Testis (tissue), 3 donors: ENCODE results near the gene CNTN4. TPM values are rescaled to one million over a fixed set of nuclear protein-coding genes. Genes with fewer than 3 reads are reported as not detected.

Source experiments
- DNase-seq: peaks from one replicate; pipeline ENCODE4 v3.0.0-alpha.2; 2019
- H3K27ac ChIP-seq, 2 donors: fragments of 200-600 bp; sonication (generic); one replicate each; pipeline ENCODE4 v1.5.1; 2019
- H3K27me3 ChIP-seq: fragments of 200-600 bp; sonication (generic); one replicate; pipeline ENCODE4 v1.5.1; 2019
- H3K36me3 ChIP-seq: fragments of 200-600 bp; sonication (generic); one replicate; pipeline ENCODE4 v1.5.1; 2017; ENCODE audit warnings: low read depth; ENCODE audit errors: missing control alignments
- H3K4me1 ChIP-seq: fragments of 200-600 bp; sonication (generic); one replicate; pipeline ENCODE4 v1.5.1; 2019
- H3K4me3 ChIP-seq, 2 donors: fragments of 200-600 bp; sonication (generic); one replicate each; pipeline ENCODE4 v1.5.1; 2017 to 2019
- H3K9me3 ChIP-seq: fragments of 200-600 bp; sonication (generic); one replicate; pipeline ENCODE4 v1.5.1; 2017
- CTCF ChIP-seq, 3 experiments: fragments of 450-650 bp in 2 of 3; fragments of 200-600 bp in 1 of 3; sonication (generic) in 1 of 3; IDR thresholded peaks; one replicate each; pipeline ENCODE4 v1.5.1; 2016 to 2019; ENCODE audit warnings: antibody characterized with exemption in 3 of 3, mild to moderate bottlenecking in 2 of 3, moderate library complexity in 1 of 3
- POLR2A ChIP-seq: fragments of 450-650 bp; IDR thresholded peaks from one replicate; pipeline ENCODE4 v1.6.1; 2017; ENCODE audit warnings: antibody characterized with exemption, mild to moderate bottlenecking, moderate library complexity
- WGBS, 2 donors: methylation state at CpG; one replicate each; pipeline ENCODE4 v1.1.5; 2018; 5-methylcytosine and 5-hydroxymethylcytosine counted together
- intact Hi-C: fragments of 100-400 bp; cut with DNase I; formaldehyde crosslinking; loops from one replicate; pipeline ENCODE4 v1.15.1; 2023; ENCODE audit warnings: low total_unique reads
- polyA plus RNA-seq: library from polyadenylated mRNA; stranded (reverse); fragments of 350-450 nt; fragmentation: Illumina TruSeq; extraction: RNeasy Lipid Tissue Mini Kit (QIAGEN cat#74804); gene quantifications from one replicate; pipeline ENCODE4 v1.2.3, GENCODE V29; 2014; ENCODE audit warnings: low read depth, low replicate concordance; ENCODE audit not compliant: insufficient read depth
- total RNA-seq, 2 donors: library from RNA; depleted of rRNA; stranded (reverse); fragments of >200 nt; gene quantifications; one replicate each; pipeline ENCODE4 v1.2.3, GENCODE V29; 2016

The CNTN4 gene
- total and polyA plus RNA-seq, 3 donors from 2014 or later, result 10.4 to 37.7 (median 19.6) TPM

DNA sequence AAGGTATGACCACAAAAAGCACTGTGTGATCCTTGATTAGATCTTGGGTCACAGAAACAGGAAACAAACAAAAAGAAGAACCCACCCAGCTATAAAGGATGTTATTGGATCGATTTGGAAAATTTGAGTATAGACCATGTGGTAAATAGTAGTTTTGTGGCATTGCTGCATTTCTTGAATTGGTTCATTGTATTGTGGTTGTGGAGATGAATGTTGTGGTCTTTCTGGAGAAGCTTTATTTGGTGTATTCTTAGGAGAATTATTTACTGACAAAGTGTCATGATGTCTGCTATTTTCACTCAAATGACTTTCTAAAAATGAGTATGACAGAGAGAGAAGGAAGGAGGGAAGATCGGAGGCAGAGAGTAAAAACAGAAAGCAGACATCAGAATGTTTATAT, 406.2 kb downstream of the CNTN4 start:
- Histone ChIP-seq H3K27ac (no peak overlapping the region), H3K27me3 (no peaks in the 10 kb centered on the region), H3K4me3 (no peak overlapping the region), H3K9me3 (no peaks in the 10 kb centered on the region), H3K36me3 (no peaks in the 10 kb centered on the region), H3K4me1 (no peaks in the 10 kb centered on the region)
- TF ChIP-seq CTCF (IDR thresholded peaks at IDR 0.05), result no peak
- no peak for TF ChIP-seq POLR2A
- DNase-seq, result no peak
- 76 to 89% methylated on average over 2 of the region's 2 CpGs for WGBS, 2 donors
- intact Hi-C loops, result no loop called here

DNA sequence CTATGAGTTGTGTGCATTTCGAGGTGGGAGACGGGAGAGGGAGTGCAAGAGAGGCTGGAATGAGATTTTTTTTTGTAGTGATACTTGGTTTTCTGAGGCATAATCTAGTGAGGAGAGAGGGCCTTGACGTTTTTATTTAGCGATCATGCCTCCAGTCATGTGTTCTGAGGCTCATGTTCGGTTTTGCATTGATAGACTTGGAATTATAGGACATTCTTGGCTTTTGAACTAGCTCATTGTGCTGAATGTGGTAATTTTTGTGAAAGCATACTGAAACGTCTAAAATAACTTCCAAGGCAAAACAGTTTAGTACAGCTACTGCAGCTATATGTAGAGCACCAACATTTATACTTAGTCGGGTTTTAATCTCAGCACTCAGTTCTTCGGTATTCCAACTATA, 408.1 kb downstream of the CNTN4 start:
- Histone ChIP-seq H3K27ac (no peak overlapping the region), H3K4me1 (no peaks in the 10 kb centered on the region), H3K4me3 (no peak overlapping the region), H3K9me3 (no peaks in the 10 kb centered on the region), H3K27me3 (no peaks in the 10 kb centered on the region), H3K36me3 (no peaks in the 10 kb centered on the region)
- DNase-seq, result no peak
- TF ChIP-seq CTCF (IDR thresholded peaks at IDR 0.05), result no peak
- WGBS, 2 donors, result 82 to 87% methylated on average over 8 of the region's 8 CpGs
- intact Hi-C loops, result no loop called here

- H3K4me3 ChIP-seq, result no peak overlapping the region
- TF ChIP-seq POLR2A (no peak), CTCF (IDR thresholded peaks at IDR 0.05) (no peak)
- 61 to 71% methylated on average over 8 of the region's 8 CpGs for WGBS, 2 donors
Measured at GRCh38 chr3:2510591-2511145, 412.0 kb downstream of the CNTN4 start.

DNA sequence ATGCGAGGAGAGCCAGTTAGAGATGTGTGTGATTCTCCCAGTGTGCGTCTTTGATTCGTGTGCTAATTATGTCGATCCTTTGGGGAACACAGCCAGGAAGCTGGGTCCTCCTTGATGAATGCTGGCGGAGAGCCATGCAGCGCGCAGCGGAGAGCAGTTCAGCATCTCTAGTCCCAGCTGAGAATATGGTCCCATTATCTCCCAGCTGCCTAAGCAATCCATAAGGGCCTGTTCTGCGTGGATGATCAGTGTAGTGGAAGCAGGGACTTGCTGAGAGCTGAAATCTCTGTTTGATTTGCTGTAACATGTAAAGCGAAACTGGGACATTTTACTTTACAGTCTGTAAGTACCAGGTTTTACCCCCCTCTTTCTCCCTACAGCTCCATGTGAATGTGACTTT, 412.7 kb downstream of the CNTN4 start:
- H3K9me3 ChIP-seq, result no peaks in the 10 kb centered on the region
- H3K27me3 ChIP-seq, result no peaks in the 10 kb centered on the region
- no peak overlapping the region for H3K27ac ChIP-seq
- intact Hi-C loops, result no loop called here
- H3K36me3 ChIP-seq, result no peaks in the 10 kb centered on the region
- H3K4me1 ChIP-seq, result no peaks in the 10 kb centered on the region
- no peak for DNase-seq
- no peak for TF ChIP-seq POLR2A
- no peak for TF ChIP-seq CTCF (IDR thresholded peaks at IDR 0.05)
- no peak overlapping the region for H3K4me3 ChIP-seq
- WGBS, 2 donors, result 22 to 26% methylated on average over 10 of the region's 10 CpGs

More at GRCh38 chr3:2510591-2511145, 412.0 kb downstream of the CNTN4 start:
- Histone ChIP-seq H3K27ac (no peak overlapping the region), H3K4me1 (no peaks in the 10 kb centered on the region), H3K9me3 (no peaks in the 10 kb centered on the region), H3K36me3 (no peaks in the 10 kb centered on the region), H3K27me3 (no peaks in the 10 kb centered on the region)
- intact Hi-C loops, result no loop called here
- no peak for DNase-seq

DNA sequence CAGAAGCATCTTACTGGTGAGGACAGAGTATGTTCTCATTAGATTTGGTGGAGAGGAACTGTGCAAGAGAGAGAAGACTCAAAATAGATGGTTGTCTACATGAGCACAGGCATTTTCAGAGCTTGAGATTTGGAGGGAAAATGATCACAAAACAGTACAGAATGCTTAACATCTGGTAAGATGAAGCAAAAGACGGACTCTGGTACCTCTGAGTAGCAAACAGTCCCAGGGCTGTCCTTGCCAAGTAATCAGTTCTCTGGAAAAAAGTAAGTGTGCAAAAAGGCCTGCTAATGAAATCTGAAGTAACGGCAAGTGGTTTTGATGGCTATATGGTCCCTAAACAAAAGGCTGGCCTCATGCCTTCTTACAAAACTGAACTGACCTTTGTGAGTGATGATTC, 414.2 kb downstream of the CNTN4 start:
- H3K27me3 ChIP-seq, result no peaks in the 10 kb centered on the region
- 76 to 88% methylated on average over 2 of the region's 2 CpGs for WGBS, 2 donors
- TF ChIP-seq POLR2A, result no peak
- no peak for TF ChIP-seq CTCF (IDR thresholded peaks at IDR 0.05)
- intact Hi-C loops, result no loop called here
- H3K4me1 ChIP-seq, result no peaks in the 10 kb centered on the region
- H3K36me3 ChIP-seq, result no peaks in the 10 kb centered on the region
- no peaks in the 10 kb centered on the region for H3K9me3 ChIP-seq
- no peak overlapping the region for H3K27ac ChIP-seq
- no peak for DNase-seq
- H3K4me3 ChIP-seq, result no peak overlapping the region
